Prostate gland (tissue), 2 donors: ENCODE results near the gene RNF180. TPM values are rescaled to one million over a fixed set of nuclear protein-coding genes. Genes with fewer than 3 reads are reported as not detected.

Experiments used
- DNase-seq: peaks from one replicate; pipeline ENCODE4 v3.0.0-alpha.2; 2019; ENCODE audit warnings: low spot score
- H3K27ac ChIP-seq, 2 donors: fragments of 200-600 bp; sonication (generic); 2 replicates each; pipeline ENCODE4 v1.5.1; 2017 to 2019
- H3K27me3 ChIP-seq: fragments of 200-600 bp; sonication (generic); replicated peaks from 2 replicates; pipeline ENCODE4 v1.5.1; 2019; ENCODE audit not compliant: insufficient read depth
- H3K36me3 ChIP-seq, 2 donors: fragments of 200-600 bp; sonication (generic); 1 replicate in 1 of 2; 2 replicates in 1 of 2; pipeline versions ENCODE4 v1.5.1 to v1.8.1; 2017 to 2019
- H3K4me1 ChIP-seq: fragments of 200-600 bp; sonication (generic); replicated peaks from 2 replicates; pipeline ENCODE4 v1.5.1; 2019
- H3K4me3 ChIP-seq, 2 donors: fragments of 200-600 bp; sonication (generic); 2 replicates each; pipeline ENCODE4 v1.5.1; 2017 to 2019
- H3K9me3 ChIP-seq: fragments of 200-600 bp; sonication (generic); 2 replicates; pipeline ENCODE4 v1.5.1; 2017
- POLR2A ChIP-seq: fragments of 450-650 bp; IDR thresholded peaks from one replicate; pipeline ENCODE4 v1.6.1; 2016; ENCODE audit warnings: antibody characterized with exemption, mild to moderate bottlenecking
- POLR2AphosphoS5 ChIP-seq: sonication (generic); formaldehyde crosslinking; IDR thresholded peaks from one replicate; pipeline ENCODE4 v1.6.1; 2017; ENCODE audit warnings: antibody characterized with exemption
- WGBS: methylation state at CpG from one replicate; pipeline ENCODE4 v1.1.5; 2018; 5-methylcytosine and 5-hydroxymethylcytosine counted together
- intact Hi-C: fragments of 100-400 bp; cut with DNase I; formaldehyde crosslinking; loops from one replicate; pipeline ENCODE4 v1.14.2; 2022
- total RNA-seq, 2 donors: library from RNA; depleted of rRNA; stranded (reverse); fragments of >200 nt; gene quantifications; one replicate each; pipeline ENCODE4 v1.1.0, GENCODE V29; 2016
- TF ChIP-seq, protein P1 (sequence below), 4 experiments: fragments of 200-600 bp in 2 of 4; fragments of 450-650 bp in 2 of 4; sonication (generic) in 2 of 4; IDR thresholded peaks; 1 replicate in 3 of 4; 2 replicates in 1 of 4; pipeline ENCODE4 v1.5.1; 2016 to 2019; ENCODE audit warnings: antibody characterized with exemption in 4 of 4, mild to moderate bottlenecking in 2 of 4, moderate library complexity in 2 of 4

Gene RNF180
- total RNA-seq, 2 donors from 2014 or later, result 15.1 to 18.0 TPM

DNA sequence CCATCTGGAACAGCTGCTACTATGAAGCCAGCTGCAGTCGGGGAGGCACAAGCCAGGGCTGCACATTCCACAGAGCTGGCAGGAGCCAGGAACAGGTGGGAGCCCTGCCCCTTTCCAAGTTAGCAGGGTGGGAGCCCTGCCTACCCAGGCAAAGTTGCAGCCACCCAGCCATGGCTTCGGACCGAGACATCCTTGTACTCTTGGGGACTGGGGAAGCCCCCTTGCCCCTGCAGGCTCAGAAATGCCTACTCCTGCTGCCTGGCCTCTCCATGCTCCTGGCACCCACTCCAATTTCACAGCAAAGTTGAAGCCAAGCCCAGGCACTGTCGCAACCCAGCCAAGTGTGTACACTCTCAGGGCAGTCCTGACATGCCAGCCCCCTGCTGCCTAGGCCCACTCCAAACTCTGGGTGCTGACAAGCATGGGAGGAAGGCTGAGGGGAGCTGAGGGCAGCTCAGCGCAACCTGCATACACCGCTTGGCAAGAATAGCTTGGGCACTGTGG is 165.1 kb downstream of the RNF180 start:
- H3K4me3 ChIP-seq, result no peak overlapping the region
- H3K4me1 ChIP-seq, result no peaks in the 10 kb centered on the region
- 48% methylated on average over 6 of the region's 6 CpGs for WGBS
- DNase-seq, result peak; percentile 37
- no peaks in the 10 kb centered on the region for H3K9me3 ChIP-seq
- TF ChIP-seq POLR2A (no peak), POLR2AphosphoS5 (no peak)
- TF ChIP-seq, protein P1, sequence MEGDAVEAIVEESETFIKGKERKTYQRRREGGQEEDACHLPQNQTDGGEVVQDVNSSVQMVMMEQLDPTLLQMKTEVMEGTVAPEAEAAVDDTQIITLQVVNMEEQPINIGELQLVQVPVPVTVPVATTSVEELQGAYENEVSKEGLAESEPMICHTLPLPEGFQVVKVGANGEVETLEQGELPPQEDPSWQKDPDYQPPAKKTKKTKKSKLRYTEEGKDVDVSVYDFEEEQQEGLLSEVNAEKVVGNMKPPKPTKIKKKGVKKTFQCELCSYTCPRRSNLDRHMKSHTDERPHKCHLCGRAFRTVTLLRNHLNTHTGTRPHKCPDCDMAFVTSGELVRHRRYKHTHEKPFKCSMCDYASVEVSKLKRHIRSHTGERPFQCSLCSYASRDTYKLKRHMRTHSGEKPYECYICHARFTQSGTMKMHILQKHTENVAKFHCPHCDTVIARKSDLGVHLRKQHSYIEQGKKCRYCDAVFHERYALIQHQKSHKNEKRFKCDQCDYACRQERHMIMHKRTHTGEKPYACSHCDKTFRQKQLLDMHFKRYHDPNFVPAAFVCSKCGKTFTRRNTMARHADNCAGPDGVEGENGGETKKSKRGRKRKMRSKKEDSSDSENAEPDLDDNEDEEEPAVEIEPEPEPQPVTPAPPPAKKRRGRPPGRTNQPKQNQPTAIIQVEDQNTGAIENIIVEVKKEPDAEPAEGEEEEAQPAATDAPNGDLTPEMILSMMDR (IDR thresholded peaks at IDR 0.05), result no peak
- H3K27me3 ChIP-seq, result no peaks in the 10 kb centered on the region
- intact Hi-C loops, result no loop called here
- no peaks in the 10 kb centered on the region for H3K36me3 ChIP-seq
- no peak overlapping the region for H3K27ac ChIP-seq

DNA sequence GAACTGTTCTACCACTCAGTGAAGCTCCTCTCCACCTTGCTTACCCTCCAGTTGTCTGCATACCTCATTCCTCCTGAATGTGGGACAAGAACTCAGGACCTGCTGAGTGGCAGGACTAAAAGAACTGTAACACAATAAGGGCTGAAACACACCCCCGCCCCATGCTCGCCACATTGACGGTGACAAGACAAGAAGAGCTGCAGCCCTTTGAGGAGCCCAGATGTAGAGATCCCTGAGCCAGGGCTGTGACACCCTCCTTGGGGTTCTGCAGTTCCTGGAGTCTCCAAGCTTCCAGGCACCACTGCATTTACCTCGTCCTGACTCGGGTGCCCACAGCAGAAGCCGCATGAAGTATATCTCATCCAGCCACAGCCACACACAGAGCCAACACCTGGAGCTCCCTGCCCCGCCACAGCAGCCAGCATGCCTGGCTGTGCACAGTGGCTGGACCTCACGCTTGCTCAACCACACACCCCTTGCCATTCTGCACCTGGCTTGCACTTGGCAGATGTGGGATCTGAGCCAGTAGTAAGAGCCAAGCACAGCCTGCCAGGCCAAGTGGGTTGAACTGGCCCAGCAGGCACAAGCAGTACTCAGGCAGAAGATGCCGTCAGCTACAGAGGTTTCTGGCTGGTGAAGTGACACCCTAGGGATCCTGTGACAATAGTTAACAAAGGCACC is 166.1 kb downstream of the RNF180 start:
- Histone ChIP-seq H3K27ac (no peak overlapping the region), H3K27me3 (no peaks in the 10 kb centered on the region), H3K4me1 (no peaks in the 10 kb centered on the region), H3K36me3 (no peaks in the 10 kb centered on the region), H3K4me3 (no peak overlapping the region), H3K9me3 (no peaks in the 10 kb centered on the region)
- DNase-seq, result peak; percentile 80
- peak; percentile 81 for TF ChIP-seq POLR2AphosphoS5
- TF ChIP-seq, protein P1 (IDR thresholded peaks at IDR 0.05), result no peak
- WGBS, result 72% methylated on average over 9 of the region's 9 CpGs
- intact Hi-C loops, result no loop called here

DNA sequence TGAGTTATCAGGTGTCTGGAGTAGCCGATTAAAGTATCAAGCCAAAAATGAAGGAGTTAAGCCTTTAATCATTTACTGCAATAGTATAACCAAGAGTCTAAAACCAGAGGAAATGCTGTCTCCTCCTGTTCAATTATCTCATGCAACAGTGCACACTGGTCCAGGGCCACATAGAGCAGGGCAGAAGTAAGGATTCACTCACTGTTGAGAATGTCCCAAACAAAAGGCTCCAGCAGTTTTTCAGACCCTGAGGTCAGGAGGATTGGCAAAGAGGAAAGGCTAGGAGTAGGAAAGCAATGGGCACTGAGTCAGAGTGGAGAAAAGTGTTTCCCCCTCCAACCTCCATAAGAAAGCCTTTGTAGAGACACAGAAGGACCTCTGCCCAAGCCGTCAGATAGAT is 168.2 kb downstream of the RNF180 start:
- no peaks in the 10 kb centered on the region for H3K36me3 ChIP-seq
- no peak for DNase-seq
- H3K27ac ChIP-seq, result no peak overlapping the region
- H3K4me1 ChIP-seq, result no peaks in the 10 kb centered on the region
- H3K27me3 ChIP-seq, result no peaks in the 10 kb centered on the region
- 70% methylated on average over 2 of the region's 2 CpGs for WGBS
- TF ChIP-seq, protein P1 (IDR thresholded peaks at IDR 0.05), result no peak
- TF ChIP-seq POLR2A (no peak), POLR2AphosphoS5 (no peak)
- H3K4me3 ChIP-seq, result no peak overlapping the region
- no peaks in the 10 kb centered on the region for H3K9me3 ChIP-seq
- intact Hi-C loops, result no loop called here

DNA sequence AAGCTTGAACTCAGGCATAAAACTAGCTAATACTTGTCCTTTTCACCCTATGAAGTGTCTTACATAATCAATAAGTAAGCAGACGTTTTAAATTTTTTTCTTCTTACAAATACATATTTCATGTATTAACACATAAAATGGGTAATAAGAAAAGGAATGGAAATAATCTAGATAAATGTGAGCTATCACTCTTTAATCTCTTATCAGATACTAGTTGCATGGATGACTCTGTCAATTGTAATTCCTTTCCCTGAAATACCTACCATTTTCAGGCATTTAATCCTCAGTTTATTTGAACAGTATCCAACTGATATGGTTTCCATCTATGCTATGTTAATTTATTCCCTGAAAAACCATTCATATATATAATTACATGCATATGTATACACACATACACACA is 174.1 kb downstream of the RNF180 start:
- Histone ChIP-seq H3K36me3 (no peaks in the 10 kb centered on the region), H3K4me3 (no peak overlapping the region), H3K9me3 (no peaks in the 10 kb centered on the region), H3K4me1 (no peaks in the 10 kb centered on the region), H3K27me3 (no peaks in the 10 kb centered on the region), H3K27ac (no peak overlapping the region)
- 39% methylated on average over 1 of the region's 1 CpG for WGBS
- TF ChIP-seq POLR2A, result no peak
- TF ChIP-seq, protein P1 (IDR thresholded peaks at IDR 0.05), result no peak
- no peak for TF ChIP-seq POLR2AphosphoS5
- intact Hi-C loops, result no loop called here
- no peak for DNase-seq

DNA sequence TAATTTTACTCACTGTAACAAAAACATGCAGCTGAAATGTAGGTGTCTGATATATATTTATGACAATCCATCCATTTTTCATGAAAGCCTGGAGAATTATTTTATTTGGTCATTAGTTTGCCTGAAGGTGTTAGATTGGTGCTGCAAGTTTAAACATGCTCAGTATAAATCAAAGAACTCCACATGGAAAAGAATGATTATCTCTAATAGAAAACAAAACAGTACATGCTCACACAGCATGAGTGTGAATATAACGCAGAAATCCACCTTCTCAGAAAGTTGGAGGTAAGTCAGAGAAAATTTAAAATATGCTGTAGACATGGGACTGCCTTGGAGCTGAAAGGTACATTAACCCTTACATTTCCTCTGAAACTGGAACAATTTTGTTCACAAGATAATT is 174.7 kb downstream of the RNF180 start:
- DNase-seq, result no peak
- no peaks in the 10 kb centered on the region for H3K36me3 ChIP-seq
- no peaks in the 10 kb centered on the region for H3K4me1 ChIP-seq
- H3K9me3 ChIP-seq, result no peaks in the 10 kb centered on the region
- TF ChIP-seq POLR2A (no peak), POLR2AphosphoS5 (no peak)
- TF ChIP-seq, protein P1 (IDR thresholded peaks at IDR 0.05), result no peak
- WGBS, result 41% methylated on average over 1 of the region's 1 CpG
- H3K4me3 ChIP-seq, result no peak overlapping the region
- no peak overlapping the region for H3K27ac ChIP-seq
- intact Hi-C loops, result no loop called here
- no peaks in the 10 kb centered on the region for H3K27me3 ChIP-seq
